Measurements from ENCODE around the gene AGRP.
A peak's percentile ranks its signal among the peaks of the same experiment; 100 is the strongest.

AGRP gene

GRCh38 chr16:67460961-67461360 lies 22.4 kb downstream of the AGRP start:
- no peak for TF ChIP-seq CTCF (IDR thresholded peaks at IDR 0.05; ENCODE audit: low read depth, low read length)
- no peak overlapping the region for H3K4me3 ChIP-seq (ENCODE audit: low read depth, low read length)

- TF ChIP-seq CTCF (IDR thresholded peaks at IDR 0.05; ENCODE audit: low read depth, low read length) = no peak
- no peak overlapping the region for H3K4me3 ChIP-seq (ENCODE audit: low read depth, low read length)
Observed at GRCh38 chr16:67460168-67460567, 23.2 kb downstream of the AGRP start.

- no peak overlapping the region for H3K4me3 ChIP-seq (ENCODE audit: low read depth, low read length)
- no peak for TF ChIP-seq CTCF (IDR thresholded peaks at IDR 0.05; ENCODE audit: low read depth, low read length)
Observed at GRCh38 chr16:67459861-67460150, 23.5 kb downstream of the AGRP start.

GRCh38 chr16:67459066-67459860 lies 24.1 kb downstream of the AGRP start:
- no peak overlapping the region for H3K4me3 ChIP-seq (ENCODE audit: low read depth, low read length)

GRCh38 chr16:67458121-67458641 lies 25.2 kb downstream of the AGRP start:
- TF ChIP-seq CTCF (IDR thresholded peaks at IDR 0.05; ENCODE audit: low read depth, low read length) = no peak
- H3K4me3 ChIP-seq (ENCODE audit: low read depth, low read length) = no peak overlapping the region

More at GRCh38 chr16:67459066-67459860, 24.1 kb downstream of the AGRP start:
- TF ChIP-seq CTCF (IDR thresholded peaks at IDR 0.05; ENCODE audit: low read depth, low read length) = no peak

- no peak for TF ChIP-seq CTCF (IDR thresholded peaks at IDR 0.05; ENCODE audit: low read depth, low read length)
- no peak overlapping the region for H3K4me3 ChIP-seq (ENCODE audit: low read depth, low read length)
Observed at GRCh38 chr16:67457611-67458010, 25.7 kb downstream of the AGRP start.

GRCh38 chr16:67456391-67457081 lies 26.8 kb downstream of the AGRP start:
- peak; percentile 47 for TF ChIP-seq CTCF (IDR thresholded peaks at IDR 0.05; ENCODE audit: low read depth, low read length)
- H3K4me3 ChIP-seq (ENCODE audit: low read depth, low read length) = no peak overlapping the region

Data from WI38 (cell line).